ENCODE data around the gene TOX2.

The TOX2 gene

GRCh38 chr20:43914311-43915210, at the start of gene TOX2:
TOX2 (plus strand) TSS chr20:43914852; CDS start chr20:43914892, 40 bp downstream.
- TF ChIP-seq ZFX (IDR thresholded peaks at IDR 0.05; ENCODE audit: borderline replicate concordance) (no peak), CTCF (IDR thresholded peaks at IDR 0.05) (no peak)
- no peak within 1 kb of the TSS for H3K27ac ChIP-seq

GRCh38 chr20:43868091-43868490, 46.6 kb upstream of the TOX2 start:
- no peak overlapping the region for H3K27ac ChIP-seq
- TF ChIP-seq ZFX (IDR thresholded peaks at IDR 0.05; ENCODE audit: borderline replicate concordance): no peak
- no peak for TF ChIP-seq CTCF (IDR thresholded peaks at IDR 0.05)

- no peak overlapping the region for H3K27ac ChIP-seq
- TF ChIP-seq CTCF (IDR thresholded peaks at IDR 0.05) (no peak), ZFX (IDR thresholded peaks at IDR 0.05; ENCODE audit: borderline replicate concordance) (no peak)
These were observed 44.2 kb upstream of the TOX2 start for GRCh38 chr20:43870484-43870883.

- H3K27ac ChIP-seq: no peak overlapping the region
- TF ChIP-seq ZFX (IDR thresholded peaks at IDR 0.05; ENCODE audit: borderline replicate concordance): no peak
- TF ChIP-seq CTCF (IDR thresholded peaks at IDR 0.05): no peak
These were observed 35.9 kb upstream of the TOX2 start for GRCh38 chr20:43878776-43879175.

GRCh38 chr20:43893930-43894329, 20.7 kb upstream of the TOX2 start:
- H3K27ac ChIP-seq: no peak overlapping the region
- TF ChIP-seq ZFX (IDR thresholded peaks at IDR 0.05; ENCODE audit: borderline replicate concordance): no peak
- TF ChIP-seq CTCF (IDR thresholded peaks at IDR 0.05): no peak

GRCh38 chr20:43894491-43894890, 20.2 kb upstream of the TOX2 start:
- no peak overlapping the region for H3K27ac ChIP-seq
- TF ChIP-seq CTCF (IDR thresholded peaks at IDR 0.05) (no peak), ZFX (IDR thresholded peaks at IDR 0.05; ENCODE audit: borderline replicate concordance) (no peak)

GRCh38 chr20:43895235-43895634, 19.4 kb upstream of the TOX2 start:
- no peak overlapping the region for H3K27ac ChIP-seq
- TF ChIP-seq CTCF (IDR thresholded peaks at IDR 0.05) (no peak), ZFX (IDR thresholded peaks at IDR 0.05; ENCODE audit: borderline replicate concordance) (no peak)

All from 22Rv1 (cell line).